ENCODE data around the gene CTDSP2.
"Not testable (repeated sequence)": the region's sequence is repeated elsewhere in the genome, so short reads cannot be mapped to it uniquely, and the experiment has no call there.

Gene CTDSP2

GRCh38 chr12:57852620-57853500 lies 6.3 kb upstream of the CTDSP2 start:
- DNase-seq: no peak

- DNase-seq: no peak
These were observed 5.7 kb upstream of the CTDSP2 start for GRCh38 chr12:57852200-57852599.

GRCh38 chr12:57851552-57851951 lies 5.0 kb upstream of the CTDSP2 start:
- no peak for DNase-seq

- DNase-seq: no peak
These were observed 4.4 kb upstream of the CTDSP2 start for GRCh38 chr12:57850854-57851430.

- not testable (repeated sequence) for DNase-seq
These were observed 2.9 kb upstream of the CTDSP2 start for GRCh38 chr12:57849447-57849846.

GRCh38 chr12:57849035-57849434 lies 2.5 kb upstream of the CTDSP2 start:
- DNase-seq: no peak

- DNase-seq: no peak
These were observed 1.7 kb upstream of the CTDSP2 start for GRCh38 chr12:57848208-57848607.

GRCh38 chr12:57846285-57846576 lies 298 bp downstream of the CTDSP2 start:
- DNase-seq: no peak

GRCh38 chr12:57845478-57846284 lies 848 bp downstream of the CTDSP2 start:
- peak; percentile 62 for DNase-seq

GRCh38 chr12:57844709-57845477 lies 1.6 kb downstream of the CTDSP2 start:
- peak; percentile 81 for DNase-seq

GRCh38 chr12:57842342-57843294 lies 3.9 kb downstream of the CTDSP2 start:
- DNase-seq: no peak

GRCh38 chr12:57841445-57841844 lies 5.1 kb downstream of the CTDSP2 start:
- DNase-seq: no peak

GRCh38 chr12:57840726-57841125 lies 5.8 kb downstream of the CTDSP2 start:
- no peak for DNase-seq

GRCh38 chr12:57839996-57840395 lies 6.5 kb downstream of the CTDSP2 start:
- DNase-seq: no peak

GRCh38 chr12:57838594-57839302 lies 7.8 kb downstream of the CTDSP2 start:
- peak; percentile 39 for DNase-seq

- peak; percentile 86 for DNase-seq
These were observed 8.5 kb downstream of the CTDSP2 start for GRCh38 chr12:57837864-57838562.

GRCh38 chr12:57836442-57837375 lies 9.8 kb downstream of the CTDSP2 start:
- peak; percentile 96 for DNase-seq

GRCh38 chr12:57835366-57836288 lies 10.9 kb downstream of the CTDSP2 start:
- DNase-seq: no peak
